GM23338 (cell line): ENCODE results near the gene PLCXD3. TPM values are rescaled to one million over a fixed set of nuclear protein-coding genes. Genes with fewer than 3 reads are reported as not detected.

Source experiments
- ATAC-seq: fragments of 200-7000 bp; cut with Tn5 transposase; 3 replicates; pipeline ENCODE4 v1.9.1; 2020
- DNase-seq: peaks from one replicate; pipeline ENCODE4 v3.0.0-alpha.2; 2015; ENCODE audit warnings: low spot score
- H2AFZ ChIP-seq: fragments of 200-600 bp; sonication (generic); 2 replicates; pipeline ENCODE4 v1.8.0; 2016; ENCODE audit warnings: antibody characterized with exemption, mild to moderate bottlenecking, moderate library complexity
- H3F3A ChIP-seq: fragments of 200-600 bp; sonication (generic); replicated peaks from 2 replicates; pipeline ENCODE4 v1.8.0; 2017; ENCODE audit warnings: antibody characterized with exemption, mixed run types, low read depth
- H3K27ac ChIP-seq: fragments of 200-600 bp; sonication (generic); 2 replicates; pipeline ENCODE4 v1.6.1; 2016; ENCODE audit warnings: low read depth
- H3K27me3 ChIP-seq: fragments of 200-600 bp; sonication (generic); 2 replicates; pipeline ENCODE4 v1.8.0; 2016; ENCODE audit warnings: mild to moderate bottlenecking, mixed run types, moderate library complexity; ENCODE audit not compliant: insufficient read depth
- H3K36me3 ChIP-seq: fragments of 200-600 bp; sonication (generic); 2 replicates; pipeline ENCODE4 v1.8.0; 2016; ENCODE audit warnings: mild to moderate bottlenecking; ENCODE audit not compliant: insufficient read depth
- H3K4me1 ChIP-seq: fragments of 200-600 bp; sonication (generic); 2 replicates; pipeline ENCODE4 v1.8.0; 2016; ENCODE audit warnings: mild to moderate bottlenecking, moderate library complexity; ENCODE audit not compliant: insufficient read depth
- H3K4me2 ChIP-seq: fragments of 200-600 bp; sonication (generic); 2 replicates; pipeline ENCODE4 v1.7.1; 2017; ENCODE audit warnings: mixed run types
- H3K4me3 ChIP-seq: fragments of 200-600 bp; sonication (generic); 2 replicates; pipeline ENCODE4 v1.6.1; 2016; ENCODE audit warnings: mixed run types
- H3K79me2 ChIP-seq: fragments of 200-600 bp; sonication (generic); replicated peaks from 2 replicates; pipeline ENCODE4 v1.8.0; 2017; ENCODE audit warnings: mild to moderate bottlenecking; ENCODE audit not compliant: insufficient read depth
- H3K9me2 ChIP-seq: fragments of 200-600 bp; sonication (generic); 2 replicates; pipeline ENCODE4 v1.8.0; 2017; ENCODE audit not compliant: insufficient read depth
- H4K20me1 ChIP-seq: fragments of 200-600 bp; sonication (generic); replicated peaks from 2 replicates; pipeline ENCODE4 v1.8.0; 2017; ENCODE audit warnings: mild to moderate bottlenecking; ENCODE audit not compliant: insufficient read depth
- H3K27ac Mint-ChIP-seq: 2 replicates; pipeline ENCODE4 v1.8.0; 2020; ENCODE audit warnings: inconsistent platforms, mild to moderate bottlenecking, moderate library complexity, mixed read lengths
- H3K27me3 Mint-ChIP-seq: 3 replicates; pipeline ENCODE4 v1.8.0; 2022; ENCODE audit warnings: low read depth, mild to moderate bottlenecking, moderate library complexity, mixed read lengths, inconsistent platforms; ENCODE audit not compliant: insufficient read depth, poor library complexity
- H3K36me3 Mint-ChIP-seq: 3 replicates; pipeline ENCODE4 v1.8.0; 2021; ENCODE audit warnings: low read depth, mild to moderate bottlenecking, inconsistent platforms, moderate library complexity, mixed read lengths
- H3K4me1 Mint-ChIP-seq: 3 replicates; pipeline ENCODE4 v1.8.0; 2020; ENCODE audit warnings: mild to moderate bottlenecking, inconsistent platforms, mixed read lengths
- H3K4me3 Mint-ChIP-seq: 3 replicates; pipeline ENCODE4 v1.8.0; 2021; ENCODE audit warnings: moderate library complexity, mild to moderate bottlenecking, inconsistent platforms, mixed read lengths
- H3K9me3 Mint-ChIP-seq: 3 replicates; pipeline ENCODE4 v1.8.0; 2020; ENCODE audit warnings: moderate library complexity, mild to moderate bottlenecking, inconsistent platforms, mixed read lengths
- CREB1 ChIP-seq: fragments of 250-450 bp; sonication (Bioruptor Pico); IDR thresholded peaks from 2 replicates; pipeline ENCODE4 v1.5.0; 2020; ENCODE audit warnings: low read depth, mild to moderate bottlenecking, moderate library complexity
- CTCF ChIP-seq, 2 experiments: fragments of 200-600 bp in 1 of 2; sonication (generic) in 1 of 2; conservative IDR thresholded peaks; 2 replicates each; pipeline versions ENCODE4 v1.5.1 to v1.6.1; 2016 to 2017; ENCODE audit warnings: antibody characterized with exemption in 2 of 2, low read depth in 2 of 2, mild to moderate bottlenecking in 2 of 2, moderate library complexity in 1 of 2
- ETS1 ChIP-seq: IDR thresholded peaks from 2 replicates; pipeline ENCODE4 v1.6.1; 2016; ENCODE audit warnings: antibody characterized with exemption
- EZH2 ChIP-seq: fragments of 200-600 bp; sonication (generic); IDR thresholded peaks from one replicate; pipeline ENCODE4 v1.8.0; 2017; ENCODE audit warnings: antibody characterized with exemption, mild to moderate bottlenecking, low read depth; ENCODE audit not compliant: unreplicated experiment
- EZH2phosphoT487 ChIP-seq: fragments of 200-600 bp; sonication (generic); IDR thresholded peaks from one replicate; pipeline ENCODE4 v1.8.1; 2018; ENCODE audit warnings: antibody characterized with exemption; ENCODE audit not compliant: unreplicated experiment
- NANOG ChIP-seq: IDR thresholded peaks from 2 replicates; pipeline ENCODE4 v1.6.1; 2016; ENCODE audit warnings: antibody characterized with exemption, borderline replicate concordance
- POLR2AphosphoS5 ChIP-seq: IDR thresholded peaks from 2 replicates; pipeline ENCODE4 v1.6.1; 2016; ENCODE audit warnings: antibody characterized with exemption, low read depth
- REST ChIP-seq: IDR thresholded peaks from one replicate; pipeline ENCODE4 v1.6.1; 2018; ENCODE audit warnings: antibody characterized with exemption; ENCODE audit not compliant: unreplicated experiment
- STAT1 ChIP-seq: IDR thresholded peaks from one replicate; pipeline ENCODE4 v1.6.1; 2016; ENCODE audit warnings: antibody characterized with exemption; ENCODE audit not compliant: unreplicated experiment
- ZNF114 ChIP-seq: fragments of 250-450 bp; sonication (Bioruptor Pico); IDR thresholded peaks from 2 replicates; pipeline ENCODE4 v1.5.0; 2020; ENCODE audit warnings: mild to moderate bottlenecking, moderate library complexity
- ZNF462 ChIP-seq: fragments of 250-450 bp; sonication (Bioruptor Pico); IDR thresholded peaks from 2 replicates; pipeline ENCODE4 v1.5.0; 2020; ENCODE audit warnings: mild to moderate bottlenecking, moderate library complexity
- polyA plus RNA-seq: library from polyadenylated mRNA; unstranded; fragments of >200 nt; fragmentation: Nextera tagmentation; extraction: Ambion mirVana; gene quantifications from 2 replicates; pipeline ENCODE4 v1.2.1, GENCODE V29; 2016
- total RNA-seq: library from RNA; depleted of rRNA; stranded (reverse); fragments of >200 nt; shearing (Covaris generic); gene quantifications from 2 replicates; pipeline ENCODE4 v1.2.3, GENCODE V29; 2014

Gene PLCXD3
- total and polyA plus RNA-seq, 2 experiments from 2014 or later: 0.03 TPM

GRCh38 chr5:41286696-41287095 lies 223.7 kb downstream of the PLCXD3 start:
- Mint-ChIP-seq H3K4me3 (no peak overlapping the region), H3K4me1 (peaks cover 28% of the 10 kb centered on the region)
- no peaks in the 10 kb centered on the region for H4K20me1 ChIP-seq

More at GRCh38 chr5:41286696-41287095, 223.7 kb downstream of the PLCXD3 start:
- Mint-ChIP-seq H3K9me3 (peaks cover 23% of the 10 kb centered on the region), H3K27ac (no peak overlapping the region), H3K27me3 (no peaks in the 10 kb centered on the region), H3K36me3 (peaks cover 11% of the 10 kb centered on the region; the same call in 2 of the 3 replicates)
- no peaks in the 10 kb centered on the region for H3K27me3 ChIP-seq
- H3K9me2 ChIP-seq: no peaks in the 10 kb centered on the region
- H3F3A ChIP-seq: no peaks in the 10 kb centered on the region
- H3K4me3 ChIP-seq: no peak overlapping the region
- H3K4me1 ChIP-seq: peaks cover 29% of the 10 kb centered on the region
- H3K79me2 ChIP-seq: no peaks in the 10 kb centered on the region
- no peak overlapping the region for H3K4me2 ChIP-seq
- TF ChIP-seq CREB1 (CRISPR knock-in tag) (no peak), ETS1 (no peak), NANOG (no peak), ZNF114 (CRISPR knock-in tag) (no peak), EZH2phosphoT487 (no peak), CTCF (conservative IDR thresholded peaks at IDR 0.05; ENCODE audit: low read depth in 2 of 2) (no peak), EZH2 (no peak), REST (no peak), ZNF462 (CRISPR knock-in tag) (no peak), STAT1 (no peak), POLR2AphosphoS5 (no peak)
- no peak for ATAC-seq
- no peak overlapping the region for H3K27ac ChIP-seq
- DNase-seq: no peak
- H2AFZ ChIP-seq: no peak overlapping the region
- no peaks in the 10 kb centered on the region for H3K36me3 ChIP-seq
